ENCODE data around the gene COL4A5. TPM values are rescaled to one million over a fixed set of nuclear protein-coding genes. Genes with fewer than 3 reads are reported as not detected.
A peak's percentile ranks its signal among the peaks of the same experiment; 100 is the strongest.

The COL4A5 gene

GRCh38 chrX:108734426-108734825 is 294.8 kb downstream of the COL4A5 start:
- no peak overlapping the region for H3K4me3 ChIP-seq (ENCODE audit: low read length)
- no peak overlapping the region for H3K4me2 ChIP-seq (ENCODE audit: low read length)
- no peak overlapping the region for H3K9ac ChIP-seq (ENCODE audit: low read depth, low read length)
- no peaks in the 10 kb centered on the region for H3K4me1 ChIP-seq (ENCODE audit: control insufficient read depth, insufficient read depth, low read length)
- no peaks in the 10 kb centered on the region for H3K36me3 ChIP-seq (ENCODE audit: insufficient read depth, low read length)
- H3K27me3 ChIP-seq (ENCODE audit: control insufficient read depth, insufficient read depth, low read length): peaks cover 88% of the 10 kb centered on the region
- no peaks in the 10 kb centered on the region for H3K9me3 ChIP-seq (replicated peaks; ENCODE audit: low read length)

- no peaks in the 10 kb centered on the region for H3K4me1 ChIP-seq (ENCODE audit: control insufficient read depth, insufficient read depth, low read length)
- H3K9me3 ChIP-seq (replicated peaks; ENCODE audit: low read length): no peaks in the 10 kb centered on the region
- H3K36me3 ChIP-seq (ENCODE audit: insufficient read depth, low read length): no peaks in the 10 kb centered on the region
- peak overlapping the region; percentile 80 for H3K4me2 ChIP-seq (ENCODE audit: low read length)
- no peak overlapping the region for H3K9ac ChIP-seq (ENCODE audit: low read depth, low read length)
- peak overlapping the region; percentile 59 for H3K4me3 ChIP-seq (ENCODE audit: low read length)
- H3K27me3 ChIP-seq (ENCODE audit: control insufficient read depth, insufficient read depth, low read length): peaks cover 86% of the 10 kb centered on the region
Measured at GRCh38 chrX:108735091-108735678, 295.5 kb downstream of the COL4A5 start.

- Histone ChIP-seq H3K9me3 (replicated peaks; ENCODE audit: low read length) (no peaks in the 10 kb centered on the region), H3K4me3 (ENCODE audit: low read length) (peak overlapping the region; percentile 62), H3K36me3 (ENCODE audit: insufficient read depth, low read length) (no peaks in the 10 kb centered on the region), H3K27me3 (ENCODE audit: control insufficient read depth, insufficient read depth, low read length) (peaks cover 85% of the 10 kb centered on the region), H3K9ac (ENCODE audit: low read depth, low read length) (no peak overlapping the region), H3K4me2 (ENCODE audit: low read length) (peak overlapping the region; percentile 80), H3K4me1 (ENCODE audit: control insufficient read depth, insufficient read depth, low read length) (no peaks in the 10 kb centered on the region)
Measured at GRCh38 chrX:108735679-108736508, 296.3 kb downstream of the COL4A5 start.

GRCh38 chrX:108736509-108737479 is 297.2 kb downstream of the COL4A5 start, which contains the start of gene IRS4:
Gene IRS4, minus strand, starts transcription at chrX:108736563.
- peaks cover 84% of the 10 kb centered on the region for H3K27me3 ChIP-seq (ENCODE audit: control insufficient read depth, insufficient read depth, low read length)

GRCh38 chrX:108737754-108738153 is 298.1 kb downstream of the COL4A5 start:
- H3K9ac ChIP-seq (ENCODE audit: low read depth, low read length): no peak overlapping the region
- peaks cover 80% of the 10 kb centered on the region for H3K27me3 ChIP-seq (ENCODE audit: control insufficient read depth, insufficient read depth, low read length)
- no peaks in the 10 kb centered on the region for H3K36me3 ChIP-seq (ENCODE audit: insufficient read depth, low read length)
- H3K4me1 ChIP-seq (ENCODE audit: control insufficient read depth, insufficient read depth, low read length): no peaks in the 10 kb centered on the region
- H3K4me2 ChIP-seq (ENCODE audit: low read length): no peak overlapping the region
- H3K9me3 ChIP-seq (replicated peaks; ENCODE audit: low read length): no peaks in the 10 kb centered on the region
- no peak overlapping the region for H3K4me3 ChIP-seq (ENCODE audit: low read length)

More at GRCh38 chrX:108736509-108737479, 297.2 kb downstream of the COL4A5 start, which contains the start of gene IRS4:
- Histone ChIP-seq H3K36me3 (ENCODE audit: insufficient read depth, low read length) (no peaks in the 10 kb centered on the region), H3K4me2 (ENCODE audit: low read length) (peak within 1 kb of the TSS; percentile 80), H3K9ac (ENCODE audit: low read depth, low read length) (no peak within 1 kb of the TSS), H3K4me3 (ENCODE audit: low read length) (peak within 1 kb of the TSS; percentile 62), H3K9me3 (replicated peaks; ENCODE audit: low read length) (no peaks in the 10 kb centered on the region), H3K4me1 (ENCODE audit: control insufficient read depth, insufficient read depth, low read length) (no peaks in the 10 kb centered on the region)

GRCh38 chrX:108740299-108740774 is 300.7 kb downstream of the COL4A5 start:
- H3K9me3 ChIP-seq (replicated peaks; ENCODE audit: low read length): no peaks in the 10 kb centered on the region
- peaks cover 63% of the 10 kb centered on the region for H3K27me3 ChIP-seq (ENCODE audit: control insufficient read depth, insufficient read depth, low read length)
- no peaks in the 10 kb centered on the region for H3K4me1 ChIP-seq (ENCODE audit: control insufficient read depth, insufficient read depth, low read length)
- no peak overlapping the region for H3K9ac ChIP-seq (ENCODE audit: low read depth, low read length)
- no peak overlapping the region for H3K4me2 ChIP-seq (ENCODE audit: low read length)
- H3K36me3 ChIP-seq (ENCODE audit: insufficient read depth, low read length): no peaks in the 10 kb centered on the region
- H3K4me3 ChIP-seq (ENCODE audit: low read length): no peak overlapping the region

Small RNA genes within 50 kb of the gene (small RNA-seq; reads per million reads assigned to genes)
- not detected for gene RF00019
